Measurements from ENCODE around the gene PCDHA6. TPM values are rescaled to one million over a fixed set of nuclear protein-coding genes. Genes with fewer than 3 reads are reported as not detected.

Gene PCDHA6
- 0.22 and 0.39 TPM in 2 replicates for total RNA-seq

DNA sequence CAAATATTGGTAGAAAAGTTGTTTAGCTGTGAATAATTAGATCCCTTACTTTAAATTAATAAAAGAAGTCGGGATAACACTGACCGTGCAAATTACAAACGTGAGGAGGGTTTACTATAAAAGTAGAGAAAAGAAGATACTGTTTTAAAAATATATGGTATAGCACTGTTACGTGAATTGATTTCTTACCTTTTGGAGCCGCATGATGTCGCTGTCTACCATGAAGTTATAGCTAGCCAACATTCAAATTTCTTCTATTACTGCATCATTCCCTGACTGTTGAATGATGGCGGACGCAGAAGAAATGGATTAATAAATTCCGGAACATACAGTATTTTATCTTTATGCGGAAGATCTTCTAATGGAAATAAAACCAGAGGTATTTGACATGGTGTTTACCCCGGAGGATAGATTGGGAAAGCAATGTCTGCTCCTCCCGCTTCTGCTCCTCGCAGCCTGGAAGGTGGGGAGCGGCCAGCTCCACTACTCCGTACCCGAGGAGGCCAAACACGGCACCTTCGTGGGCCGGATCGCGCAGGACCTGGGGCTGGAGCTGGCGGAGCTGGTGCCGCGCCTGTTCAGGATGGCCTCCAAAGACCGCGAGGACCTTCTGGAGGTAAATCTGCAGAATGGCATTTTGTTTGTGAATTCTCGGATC lies at the start of gene PCDHA6:
Gene PCDHA6 (plus strand): TSS at position 257 of the 658 bp plus-strand sequence. CDS start 132 bp downstream, at position 389.

DNA sequence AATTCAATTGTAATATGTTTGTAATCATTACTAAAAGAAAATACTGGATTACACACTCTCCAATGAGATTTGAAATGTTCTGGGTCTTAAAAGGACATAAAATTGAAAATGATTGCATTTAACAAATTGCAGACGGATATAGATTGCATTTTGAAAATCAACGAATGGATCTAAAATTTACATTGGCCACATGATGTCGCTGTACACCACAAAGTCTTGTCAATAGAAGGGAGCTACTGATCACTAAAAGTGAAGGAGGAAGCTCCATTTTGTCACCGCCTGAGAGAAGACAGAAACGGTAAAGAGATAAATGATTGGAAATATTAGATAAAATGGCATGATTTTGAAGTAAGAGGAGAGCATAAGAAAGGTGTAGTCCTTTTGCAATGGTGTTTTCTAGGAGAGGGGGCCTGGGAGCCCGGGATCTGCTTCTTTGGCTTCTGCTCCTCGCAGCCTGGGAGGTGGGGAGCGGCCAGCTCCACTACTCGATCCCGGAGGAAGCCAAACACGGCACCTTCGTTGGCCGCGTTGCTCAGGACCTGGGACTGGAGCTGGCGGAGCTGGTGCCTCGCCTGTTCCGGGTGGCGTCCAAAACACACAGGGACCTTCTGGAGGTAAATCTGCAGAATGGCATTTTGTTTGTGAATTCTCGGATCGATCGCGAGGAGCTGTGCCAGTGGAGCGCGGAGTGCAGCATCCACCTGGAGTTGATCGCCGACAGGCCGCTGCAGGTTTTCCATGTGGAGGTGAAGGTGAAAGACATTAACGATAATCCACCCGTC lies 41.7 kb upstream of the PCDHA6 start, which contains the start of gene PCDHA1:
Gene PCDHA1 (plus strand): TSS at position 236 of the 782 bp plus-strand sequence.

GRCh38 chr5:140794595-140795258 lies 33.0 kb upstream of the PCDHA6 start, which contains the start of gene PCDHA2:
PCDHA2 (plus strand) TSS chr5:140794852.

GRCh38 chr5:140800816-140801493 lies 26.8 kb upstream of the PCDHA6 start, which contains the start of gene PCDHA3:
PCDHA3 (plus strand) TSS chr5:140801057.

DNA sequence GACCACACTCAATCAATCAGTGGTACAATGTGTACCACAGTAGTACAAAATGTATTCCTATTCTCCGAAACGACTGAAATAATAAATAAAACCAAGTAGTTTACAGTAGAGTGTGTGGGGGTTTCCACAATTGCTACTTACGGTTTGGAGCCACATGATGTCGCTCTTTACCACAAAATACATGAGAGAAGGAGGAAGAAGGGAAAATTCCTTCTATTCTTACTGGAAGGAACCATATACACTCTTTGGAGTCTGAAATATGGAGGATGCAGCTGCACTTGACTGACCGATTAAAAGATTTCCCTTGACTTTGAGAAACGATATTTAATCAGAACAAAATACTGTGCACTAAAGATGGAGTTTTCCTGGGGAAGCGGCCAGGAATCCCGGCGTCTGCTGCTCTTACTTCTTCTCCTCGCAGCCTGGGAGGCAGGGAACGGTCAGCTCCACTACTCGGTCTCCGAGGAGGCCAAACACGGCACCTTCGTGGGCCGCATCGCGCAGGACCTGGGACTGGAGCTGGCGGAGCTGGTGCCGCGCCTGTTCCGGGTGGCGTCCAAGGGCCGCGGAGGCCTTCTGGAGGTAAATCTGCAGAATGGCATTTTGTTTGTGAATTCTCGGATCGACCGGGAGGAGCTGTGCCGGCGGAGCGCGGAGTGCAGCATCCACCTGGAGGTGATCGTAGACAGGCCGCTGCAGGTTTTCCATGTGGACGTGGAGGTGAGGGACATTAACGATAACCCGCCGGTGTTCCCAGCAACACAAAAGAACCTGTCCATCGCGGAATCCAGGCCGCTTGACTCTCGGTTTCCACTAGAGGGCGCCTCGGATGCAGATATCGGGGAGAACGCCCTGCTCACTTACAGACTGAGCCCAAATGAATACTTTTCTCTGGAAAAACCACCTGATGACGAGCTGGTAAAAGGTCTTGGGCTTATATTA lies 20.7 kb upstream of the PCDHA6 start, which contains the start of gene PCDHA4:
Gene PCDHA4 (plus strand): TSS at position 235 of the 942 bp plus-strand sequence.

GRCh38 chr5:140821375-140822280 lies 6.1 kb upstream of the PCDHA6 start, which contains the start of gene PCDHA5:
PCDHA5 (plus strand) TSS chr5:140821613.

DNA sequence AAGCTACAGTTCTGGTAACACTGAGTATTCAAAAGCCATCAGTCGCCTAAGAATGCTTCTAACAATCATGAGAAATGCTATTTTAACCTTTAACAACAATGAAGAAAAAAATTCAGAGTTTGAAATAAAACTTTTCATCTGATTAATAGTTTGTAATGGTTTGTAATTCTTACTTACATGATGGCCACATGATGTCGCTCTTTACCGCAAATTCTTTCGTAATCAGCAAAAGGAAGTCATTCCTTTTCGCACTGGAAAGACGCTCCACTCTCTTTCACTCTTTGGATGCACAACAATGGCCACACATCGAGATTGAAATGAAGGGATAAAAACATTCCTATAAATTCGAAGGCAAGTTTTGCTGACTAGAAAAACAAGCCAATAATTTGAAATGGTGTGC lies 6.2 kb downstream of the PCDHA6 start, which contains the start of gene PCDHA7:
Gene PCDHA7 (plus strand): TSS at position 277 of the 400 bp plus-strand sequence. CDS start 115 bp downstream, at position 392.

GRCh38 chr5:140840978-140841962 lies 13.5 kb downstream of the PCDHA6 start, which contains the start of gene PCDHA8:
PCDHA8 (plus strand) TSS chr5:140841187; CDS start chr5:140841322, 135 bp downstream.

GRCh38 chr5:140848139-140849102 lies 20.7 kb downstream of the PCDHA6 start, which contains the start of gene PCDHA9:
PCDHA9 (plus strand) TSS chr5:140848382; CDS start chr5:140848496, 114 bp downstream.

GRCh38 chr5:140855772-140856674 lies 28.3 kb downstream of the PCDHA6 start, which contains the start of gene PCDHA10:
PCDHA10 (plus strand) TSS chr5:140855897; CDS start chr5:140856049, 152 bp downstream.

DNA sequence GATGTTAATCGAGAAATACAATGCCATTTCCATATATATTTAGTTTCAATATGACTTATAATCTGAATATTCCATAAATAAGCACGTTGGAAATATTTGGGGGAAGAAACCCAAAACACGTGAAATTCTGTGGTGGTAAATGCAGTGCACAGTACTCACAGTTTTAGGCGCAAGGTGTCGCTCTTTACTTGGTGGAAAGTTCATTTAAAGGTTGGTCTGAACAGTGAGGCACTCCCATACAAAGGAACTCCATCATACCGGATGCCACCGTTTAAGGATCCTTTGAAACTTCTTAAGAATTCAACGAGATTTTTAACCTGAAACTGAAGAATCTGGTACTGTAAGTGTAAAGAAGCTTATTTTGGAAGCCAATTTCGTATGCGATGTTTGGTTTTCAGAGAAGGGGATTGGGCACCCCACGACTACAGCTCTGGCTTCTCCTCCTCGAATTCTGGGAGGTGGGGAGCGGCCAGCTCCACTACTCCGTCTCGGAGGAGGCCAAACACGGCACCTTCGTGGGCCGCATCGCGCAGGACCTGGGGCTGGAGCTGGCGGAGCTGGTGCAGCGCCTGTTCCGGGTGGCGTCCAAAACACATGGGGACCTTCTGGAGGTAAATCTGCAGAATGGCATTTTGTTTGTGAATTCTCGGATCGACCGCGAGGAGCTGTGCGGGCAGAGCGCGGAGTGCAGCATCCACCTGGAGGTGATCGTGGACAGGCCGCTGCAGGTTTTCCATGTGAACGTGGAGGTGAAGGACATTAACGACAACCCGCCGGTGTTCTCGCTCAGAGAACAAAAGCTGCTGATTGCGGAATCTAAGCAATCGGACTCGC lies 41.2 kb downstream of the PCDHA6 start, which contains the start of gene PCDHA11:
Gene PCDHA11 (plus strand): TSS at position 237 of the 834 bp plus-strand sequence. CDS start 147 bp downstream, at position 384.

GRCh38 chr5:140875085-140876065 lies 47.6 kb downstream of the PCDHA6 start, which contains the start of gene PCDHA12:
PCDHA12 (plus strand) TSS chr5:140875308; CDS start chr5:140875473, 165 bp downstream.

